Astrocyte (in vitro differentiated cells and primary cell): ENCODE measurements around the gene APBB2. TPM values are rescaled to one million over a fixed set of nuclear protein-coding genes. Genes with fewer than 3 reads are reported as not detected.

ENCODE experiments used
- DNase-seq: peaks from one replicate; pipeline ENCODE4 v3.0.0-alpha.2; 2010; ENCODE audit warnings: low read depth
- FAIRE-seq: peaks from 2 replicates; lab custom pipeline; 2011; peaks lifted over from hg19 to GRCh38; lab: Jason Lieb, UNC
- H2AFZ ChIP-seq: 2 replicates; pipeline ENCODE4 v1.6.0; 2012; ENCODE audit warnings: low read depth, low read length, inconsistent platforms
- H3K27ac ChIP-seq: 2 replicates; pipeline ENCODE4 v1.5.1; 2011; ENCODE audit warnings: low read depth, low read length, inconsistent platforms
- H3K27me3 ChIP-seq: 2 replicates; pipeline ENCODE4 v1.6.0; 2011; ENCODE audit warnings: low read length, inconsistent platforms; ENCODE audit not compliant: insufficient read depth
- H3K36me3 ChIP-seq: 2 replicates; pipeline ENCODE4 v1.5.1; 2011; ENCODE audit warnings: low read length, inconsistent platforms; ENCODE audit not compliant: insufficient read depth
- H3K4me1 ChIP-seq: 2 replicates; pipeline ENCODE4 v1.5.1; 2011; ENCODE audit warnings: low read length, inconsistent platforms; ENCODE audit not compliant: insufficient read depth
- H3K4me2 ChIP-seq: 2 replicates; pipeline ENCODE4 v1.6.0; 2012; ENCODE audit warnings: low read length, inconsistent platforms
- H3K4me3 ChIP-seq: 2 replicates; pipeline ENCODE4 v1.5.1; 2011; ENCODE audit warnings: low read depth, mild to moderate bottlenecking, low read length, inconsistent platforms; ENCODE audit not compliant: insufficient read depth
- H3K79me2 ChIP-seq: 2 replicates; pipeline ENCODE4 v1.6.0; 2012; ENCODE audit warnings: mild to moderate bottlenecking, low read length, inconsistent platforms; ENCODE audit not compliant: insufficient read depth
- H3K9ac ChIP-seq: 2 replicates; pipeline ENCODE4 v1.6.0; 2012; ENCODE audit warnings: mild to moderate bottlenecking, low read length, inconsistent platforms
- H3K9me3 ChIP-seq: 2 replicates; pipeline ENCODE4 v1.5.1; 2012; ENCODE audit warnings: low read depth, mild to moderate bottlenecking, low read length, inconsistent platforms; ENCODE audit not compliant: insufficient read depth
- H4K20me1 ChIP-seq: 2 replicates; pipeline ENCODE4 v1.6.0; 2012; ENCODE audit warnings: low read length, inconsistent platforms; ENCODE audit not compliant: insufficient read depth
- H3K27ac Mint-ChIP-seq: one replicate; pipeline ENCODE4 v1.8.0; 2021; ENCODE audit warnings: mild to moderate bottlenecking, mixed read lengths; ENCODE audit not compliant: unreplicated experiment
- H3K27me3 Mint-ChIP-seq: one replicate; pipeline ENCODE4 v1.8.0; 2021; ENCODE audit warnings: low read depth, mixed read lengths; ENCODE audit not compliant: unreplicated experiment
- H3K36me3 Mint-ChIP-seq: one replicate; pipeline ENCODE4 v1.8.0; 2021; ENCODE audit warnings: low read depth, mixed read lengths; ENCODE audit not compliant: unreplicated experiment
- H3K4me1 Mint-ChIP-seq: one replicate; pipeline ENCODE4 v1.8.0; 2021; ENCODE audit warnings: low read depth, mixed read lengths; ENCODE audit not compliant: unreplicated experiment
- H3K4me3 Mint-ChIP-seq: one replicate; pipeline ENCODE4 v1.8.0; 2021; ENCODE audit warnings: mild to moderate bottlenecking, moderate library complexity, mixed read lengths; ENCODE audit not compliant: unreplicated experiment
- H3K9me3 Mint-ChIP-seq: one replicate; pipeline ENCODE4 v1.8.0; 2021; ENCODE audit warnings: mild to moderate bottlenecking, mixed read lengths; ENCODE audit not compliant: unreplicated experiment
- CTCF ChIP-seq: IDR thresholded peaks from 2 replicates; pipeline ENCODE4 v1.5.1; 2011; ENCODE audit warnings: low read depth, mild to moderate bottlenecking, inconsistent platforms, low read length, moderate library complexity; ENCODE audit not compliant: insufficient read depth
- EZH2 ChIP-seq: IDR thresholded peaks from 2 replicates; pipeline ENCODE4 v1.6.1; 2012; ENCODE audit warnings: mild to moderate bottlenecking, low read length, inconsistent platforms; ENCODE audit not compliant: insufficient read depth
- total RNA-seq: library from RNA; stranded (reverse); gene quantifications from 2 replicates; pipeline ENCODE4 v1.2.1, GENCODE V29; 2021

APBB2 gene
- total RNA-seq, 1 donor from 2014 or later: 173 TPM

- no peaks in the 10 kb centered on the region for H3K27me3 ChIP-seq
- H3K27me3 Mint-ChIP-seq: no peaks in the 10 kb centered on the region
- no peak for FAIRE-seq
These were observed 425.3 kb downstream of the APBB2 start for GRCh38 chr4:40789031-40789430.

GRCh38 chr4:40788331-40788730, 426.0 kb downstream of the APBB2 start:
- H3K27me3 ChIP-seq: no peaks in the 10 kb centered on the region
- H2AFZ ChIP-seq: peak overlapping the region; percentile 28
- no peak overlapping the region for H3K9ac ChIP-seq
- no peaks in the 10 kb centered on the region for H3K4me1 ChIP-seq
- no peaks in the 10 kb centered on the region for H4K20me1 ChIP-seq
- no peak overlapping the region for H3K4me2 ChIP-seq
- TF ChIP-seq EZH2 (no peak), CTCF (no peak)
- Mint-ChIP-seq H3K27ac (no peak overlapping the region), H3K4me1 (peaks cover 2% of the 10 kb centered on the region), H3K27me3 (no peaks in the 10 kb centered on the region), H3K36me3 (no peaks in the 10 kb centered on the region), H3K4me3 (no peak overlapping the region), H3K9me3 (no peaks in the 10 kb centered on the region)
- DNase-seq: no peak
- no peak for FAIRE-seq
- no peaks in the 10 kb centered on the region for H3K79me2 ChIP-seq
- H3K4me3 ChIP-seq: no peak overlapping the region
- H3K9me3 ChIP-seq: no peaks in the 10 kb centered on the region
- H3K27ac ChIP-seq: no peak overlapping the region
- H3K36me3 ChIP-seq: no peaks in the 10 kb centered on the region

More at GRCh38 chr4:40789031-40789430, 425.3 kb downstream of the APBB2 start:
- peaks cover 2% of the 10 kb centered on the region for H3K4me1 Mint-ChIP-seq
- Histone ChIP-seq H3K9ac (no peak overlapping the region), H2AFZ (no peak overlapping the region), H3K79me2 (no peaks in the 10 kb centered on the region), H3K4me3 (no peak overlapping the region), H3K4me1 (no peaks in the 10 kb centered on the region), H3K9me3 (no peaks in the 10 kb centered on the region), H3K36me3 (no peaks in the 10 kb centered on the region), H3K4me2 (no peak overlapping the region), H4K20me1 (no peaks in the 10 kb centered on the region), H3K27ac (no peak overlapping the region)
- no peak overlapping the region for H3K4me3 Mint-ChIP-seq
- H3K27ac Mint-ChIP-seq: no peak overlapping the region
- no peak for TF ChIP-seq EZH2
- no peak for TF ChIP-seq CTCF
- no peaks in the 10 kb centered on the region for H3K9me3 Mint-ChIP-seq
- no peaks in the 10 kb centered on the region for H3K36me3 Mint-ChIP-seq
- no peak for DNase-seq

- Histone ChIP-seq H3K27ac (no peak overlapping the region), H3K9ac (no peak overlapping the region), H3K4me1 (no peaks in the 10 kb centered on the region), H2AFZ (no peak overlapping the region), H3K27me3 (no peaks in the 10 kb centered on the region), H3K4me2 (no peak overlapping the region), H4K20me1 (no peaks in the 10 kb centered on the region), H3K36me3 (no peaks in the 10 kb centered on the region), H3K9me3 (no peaks in the 10 kb centered on the region), H3K79me2 (no peaks in the 10 kb centered on the region), H3K4me3 (no peak overlapping the region)
- FAIRE-seq: no peak
- Mint-ChIP-seq H3K9me3 (no peaks in the 10 kb centered on the region), H3K27me3 (no peaks in the 10 kb centered on the region), H3K4me3 (no peak overlapping the region), H3K27ac (no peak overlapping the region), H3K36me3 (no peaks in the 10 kb centered on the region), H3K4me1 (peaks cover 2% of the 10 kb centered on the region)
- no peak for DNase-seq
- TF ChIP-seq EZH2 (no peak), CTCF (no peak)
These were observed 428.6 kb downstream of the APBB2 start for GRCh38 chr4:40785727-40786126.
